H54 (cell line): ENCODE results near the gene CKMT2.

ENCODE experiments used
- DNase-seq: peaks from one replicate; pipeline ENCODE4 v3.0.0; 2011; ENCODE audit warnings: low spot score, mixed read lengths; ENCODE audit not compliant: insufficient read length
- FAIRE-seq: peaks from 3 replicates; lab custom pipeline; 2011; peaks lifted over from hg19 to GRCh38; lab: Jason Lieb, UNC
- POLR2A ChIP-seq: IDR thresholded peaks from 2 replicates; pipeline ENCODE4 v1.6.1; 2011; ENCODE audit warnings: low read depth, mild to moderate bottlenecking, low read length

The CKMT2 gene

DNA sequence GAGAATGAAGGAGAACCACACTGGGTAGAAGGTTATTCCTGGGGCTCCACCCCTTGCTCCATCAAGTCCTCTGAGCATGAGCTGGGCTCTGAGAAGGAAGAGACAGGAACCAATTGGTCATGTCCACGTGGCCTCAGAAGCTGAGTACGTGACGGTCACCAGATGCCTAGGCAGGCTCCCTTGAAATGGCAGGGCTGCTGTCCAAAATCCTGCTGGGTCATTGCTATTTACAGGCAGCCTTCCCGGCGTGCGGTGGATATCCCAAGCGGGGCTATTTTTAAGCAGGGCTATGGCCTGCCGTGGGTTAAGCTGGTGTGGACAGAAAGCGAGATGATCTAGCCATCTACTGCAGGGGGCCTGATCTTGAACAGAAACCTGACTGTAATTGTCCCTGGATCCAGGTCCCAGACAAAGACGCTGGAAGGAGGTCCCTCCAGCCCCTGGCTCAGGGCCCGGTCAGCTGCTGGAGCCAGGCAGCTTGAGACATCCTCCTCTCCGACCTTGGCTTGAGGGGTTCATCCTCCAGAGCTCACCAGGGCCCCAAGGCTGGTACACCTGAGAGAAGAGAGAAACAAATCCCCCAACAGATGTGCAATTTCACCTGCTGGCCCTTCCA is 550 bp upstream of the CKMT2 start:
- no peak for DNase-seq
- TF ChIP-seq POLR2A = no peak
- FAIRE-seq = no peak

DNA sequence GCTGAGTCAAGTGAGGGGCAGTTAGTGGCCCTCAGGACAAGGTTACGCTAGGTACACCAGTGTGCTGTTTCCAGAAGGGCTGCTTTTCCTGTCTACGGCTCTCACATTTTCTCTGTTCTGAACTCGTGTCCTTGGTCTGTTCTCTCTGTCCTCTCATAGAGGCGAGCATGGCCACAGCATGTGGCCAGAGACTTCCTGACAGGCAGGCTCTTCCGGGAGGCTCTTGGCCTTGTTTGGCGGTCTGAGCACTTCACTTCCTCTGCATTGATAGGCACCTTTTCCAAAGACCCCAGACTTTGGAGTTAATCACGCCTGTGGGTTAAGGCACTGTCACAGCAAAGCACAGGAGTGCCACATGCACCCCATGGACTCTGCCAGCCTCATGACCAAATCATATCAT is 1.2 kb downstream of the CKMT2 start:
- DNase-seq (no peak), FAIRE-seq (no peak)
- no peak for TF ChIP-seq POLR2A

DNA sequence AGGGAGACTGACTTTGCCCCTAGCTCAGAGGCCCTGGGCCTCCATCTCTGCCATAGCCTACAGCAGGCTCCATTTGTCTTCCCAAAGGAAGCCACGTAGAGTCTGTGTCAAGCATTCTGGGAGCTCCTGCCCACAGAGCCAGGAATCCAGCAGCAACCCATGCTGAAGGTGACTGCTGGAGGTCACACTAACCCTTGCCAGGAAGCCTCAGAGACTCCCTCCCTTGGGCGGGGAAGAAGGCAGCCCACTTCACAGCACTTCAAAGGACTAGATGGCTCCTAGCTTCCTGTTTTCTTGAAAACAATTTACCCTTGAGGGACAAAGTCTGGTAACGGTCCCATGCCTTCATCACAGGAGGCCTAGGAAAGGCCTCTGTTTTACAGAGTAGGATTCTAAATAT is 1.7 kb downstream of the CKMT2 start:
- DNase-seq (no peak), FAIRE-seq (no peak)
- no peak for TF ChIP-seq POLR2A

DNA sequence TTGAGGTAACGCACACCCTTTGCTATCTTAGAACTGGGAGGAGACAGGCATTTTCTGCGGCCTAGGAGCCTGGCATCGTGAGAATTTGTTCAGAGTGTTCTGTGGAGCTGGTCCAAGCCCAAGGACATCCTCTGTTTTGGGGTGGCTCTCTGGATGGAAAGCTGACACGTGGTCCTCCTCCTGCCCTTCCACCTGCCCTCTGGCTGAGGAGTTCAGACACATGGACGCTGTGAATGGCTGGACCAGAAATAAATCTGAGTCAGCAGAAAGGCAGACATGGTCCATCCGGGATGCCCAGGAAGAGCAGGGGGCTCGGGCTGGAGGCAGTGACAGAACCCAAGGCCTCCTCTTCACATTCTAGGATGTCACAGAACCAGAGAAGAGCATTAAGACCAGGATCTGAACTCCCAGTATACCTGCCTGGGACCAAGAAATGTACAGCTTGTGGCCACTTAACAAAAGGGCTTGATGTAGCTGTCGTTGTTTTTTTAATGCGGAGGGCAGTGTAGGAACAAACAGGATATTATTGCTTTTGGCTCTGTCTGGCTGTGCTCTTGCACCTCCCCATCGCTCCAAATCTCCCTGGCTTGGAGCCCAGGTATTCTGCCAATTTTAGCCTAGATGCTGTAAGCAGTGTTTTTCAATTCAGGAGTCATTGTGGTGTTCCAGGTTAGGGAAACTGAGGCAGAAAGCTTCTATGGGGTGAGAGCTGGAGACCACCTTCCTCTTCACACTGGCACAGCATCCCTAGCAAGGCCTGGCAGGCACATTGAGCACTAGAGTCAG is 2.4 kb downstream of the CKMT2 start:
- DNase-seq = no peak
- no peak for FAIRE-seq

DNA sequence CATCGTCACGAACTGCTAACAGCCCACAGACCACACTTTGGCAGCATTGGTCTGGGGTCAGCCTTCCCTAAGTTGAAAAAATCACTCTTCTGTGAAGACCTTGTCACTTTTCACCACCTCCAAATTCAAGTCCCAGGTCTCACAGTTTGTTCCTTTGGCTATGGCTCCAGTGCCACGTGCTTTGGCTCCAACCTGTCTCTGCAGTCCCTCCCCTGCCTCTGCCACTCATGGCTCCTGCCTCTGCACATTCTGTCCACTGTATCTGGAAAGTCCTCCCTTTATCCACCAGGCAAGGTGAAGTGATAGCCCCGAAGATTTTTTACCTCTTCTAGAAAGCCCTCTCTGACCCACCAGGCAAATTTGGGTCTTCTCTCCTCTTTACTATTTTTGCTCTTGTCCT is 5.3 kb downstream of the CKMT2 start:
- FAIRE-seq = no peak
- DNase-seq = no peak
- no peak for TF ChIP-seq POLR2A

More for the DNA sequence above, 2.4 kb downstream of the CKMT2 start:
- no peak for TF ChIP-seq POLR2A

DNA sequence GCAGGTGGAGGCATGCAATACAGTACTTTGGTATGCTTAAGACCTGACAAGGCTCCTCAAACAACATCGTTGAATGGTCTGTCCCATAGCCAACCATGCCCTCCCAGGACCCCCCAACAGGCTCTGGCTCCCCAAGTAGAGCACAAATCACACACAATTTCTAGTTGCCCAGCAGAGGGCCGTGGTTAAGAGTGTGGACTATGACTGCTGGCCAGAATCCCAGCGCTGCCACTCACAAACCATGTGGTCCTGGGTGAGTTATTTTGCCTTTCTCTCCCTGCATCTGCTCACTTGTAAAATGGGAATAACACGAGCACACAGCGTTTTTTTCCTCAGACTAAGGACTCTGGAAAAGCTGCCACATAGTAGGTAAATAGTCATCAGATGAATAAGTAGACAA is 6.5 kb downstream of the CKMT2 start:
- FAIRE-seq (no peak), DNase-seq (no peak)
- no peak for TF ChIP-seq POLR2A

DNA sequence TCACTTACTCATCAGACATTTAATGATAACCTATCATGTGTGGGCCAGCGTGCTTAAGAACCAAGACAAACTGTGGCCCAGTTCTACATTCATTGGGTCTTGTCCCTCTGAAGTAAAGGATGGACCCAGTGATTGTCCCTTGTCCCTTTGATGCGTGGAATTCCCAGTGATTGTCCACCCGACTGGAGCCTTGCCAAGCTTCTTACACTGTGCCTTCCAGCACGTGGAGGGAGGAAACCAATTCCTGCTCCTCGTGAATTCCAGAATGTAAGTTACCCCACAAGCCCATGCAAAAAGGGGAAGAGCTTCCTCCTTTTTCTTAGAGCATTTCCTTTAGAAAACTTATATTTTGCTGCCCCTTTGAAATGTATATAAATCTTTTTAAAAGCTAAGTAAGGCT is 7.9 kb downstream of the CKMT2 start:
- TF ChIP-seq POLR2A = no peak
- FAIRE-seq (no peak), DNase-seq (no peak)

DNA sequence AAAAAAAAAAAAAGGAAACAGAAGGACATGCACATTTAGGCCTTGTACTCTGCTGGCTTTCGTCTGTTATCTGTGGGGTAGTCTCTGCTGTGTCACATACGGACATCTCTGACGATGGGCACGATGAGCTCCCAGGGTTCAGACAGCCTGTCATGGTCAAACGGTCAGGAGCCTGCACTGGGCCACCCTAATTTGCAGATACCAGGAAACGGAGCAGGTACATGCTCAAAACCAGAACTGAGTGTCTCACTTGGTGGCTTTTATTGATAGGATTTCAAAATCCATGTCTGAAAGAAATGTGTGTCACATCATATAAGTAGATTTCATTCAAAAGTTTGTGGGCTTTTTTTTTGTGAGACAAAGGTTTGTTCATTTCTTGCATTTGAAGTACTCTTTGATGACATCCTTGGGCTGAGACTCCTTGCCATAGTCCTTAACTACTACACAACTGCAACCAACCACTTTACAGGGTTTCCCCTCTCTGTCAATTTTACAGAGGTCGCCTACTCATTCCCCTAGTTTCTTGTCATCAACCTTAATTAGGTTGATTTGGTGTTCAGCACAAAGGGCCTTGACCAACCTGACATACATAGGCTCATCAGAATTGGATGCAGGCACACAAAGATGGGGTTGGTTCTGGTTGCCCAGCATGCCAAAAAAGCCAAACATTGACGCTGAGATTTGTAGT is 9.0 kb downstream of the CKMT2 start:
- TF ChIP-seq POLR2A = no peak
- DNase-seq (no peak), FAIRE-seq (no peak)

DNA sequence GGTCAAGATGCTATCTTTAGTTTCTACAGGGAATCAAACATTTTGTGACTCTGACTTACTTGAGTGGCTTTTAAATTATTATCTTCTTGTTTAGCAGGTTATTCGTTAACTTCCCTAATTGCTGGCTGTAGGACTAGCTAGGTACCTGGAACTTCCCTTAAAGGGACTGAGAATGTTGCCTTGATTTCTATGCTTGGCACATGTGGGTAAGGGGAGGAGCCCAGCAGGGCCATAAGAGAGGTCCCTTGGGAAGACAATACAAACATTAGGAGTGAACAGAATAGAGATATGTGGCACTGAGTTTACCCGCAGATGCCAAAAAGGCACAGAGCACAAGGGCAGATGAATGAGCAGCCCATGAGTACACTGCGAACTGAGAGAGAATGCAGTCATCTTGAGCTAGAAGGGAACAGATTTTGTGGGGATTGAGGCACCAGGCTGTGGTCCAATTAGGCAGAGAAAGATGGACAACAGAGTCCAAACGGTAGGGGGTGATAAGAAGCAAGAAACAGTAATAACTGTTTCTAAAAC is 9.8 kb downstream of the CKMT2 start:
- TF ChIP-seq POLR2A = no peak
- FAIRE-seq (no peak), DNase-seq (no peak)

DNA sequence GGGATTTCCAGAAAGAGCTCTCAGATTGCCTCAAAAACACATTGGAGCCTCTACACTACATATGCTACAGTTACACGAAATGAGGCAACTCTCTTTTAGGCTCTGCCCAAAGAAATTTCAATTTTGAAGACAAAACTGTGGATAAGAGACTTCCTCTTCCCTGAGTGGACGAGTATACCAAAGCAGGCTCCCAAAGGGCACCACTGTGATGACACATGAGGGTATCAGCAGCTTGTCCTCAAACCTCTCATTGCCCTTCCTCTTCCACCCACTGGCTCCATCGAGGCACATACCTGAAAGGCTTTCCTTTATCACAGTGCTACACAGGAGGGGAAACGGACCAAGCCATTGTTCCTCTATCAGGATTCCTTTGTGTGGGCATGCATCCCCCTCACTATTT is 11.3 kb downstream of the CKMT2 start:
- FAIRE-seq (no peak), DNase-seq (no peak)
- no peak for TF ChIP-seq POLR2A

DNA sequence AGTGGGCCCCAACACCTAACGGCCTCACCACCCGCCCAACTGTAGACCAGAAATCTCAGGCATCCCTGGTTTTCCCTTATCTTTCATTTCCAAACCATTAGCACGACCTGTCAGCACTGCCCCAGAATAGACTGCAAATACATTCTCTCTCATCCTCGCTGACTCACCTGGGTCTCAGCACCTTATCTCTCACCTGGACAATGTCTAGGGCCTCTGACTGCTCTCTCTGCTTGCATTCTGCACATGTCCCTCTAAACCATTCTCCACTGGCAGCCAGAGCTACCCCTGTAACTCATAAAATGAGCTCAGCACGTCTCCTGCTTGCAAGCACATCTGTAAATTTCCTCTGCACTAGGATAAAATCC is 12.7 kb downstream of the CKMT2 start:
- FAIRE-seq = no peak
- no peak for TF ChIP-seq POLR2A
- no peak for DNase-seq

DNA sequence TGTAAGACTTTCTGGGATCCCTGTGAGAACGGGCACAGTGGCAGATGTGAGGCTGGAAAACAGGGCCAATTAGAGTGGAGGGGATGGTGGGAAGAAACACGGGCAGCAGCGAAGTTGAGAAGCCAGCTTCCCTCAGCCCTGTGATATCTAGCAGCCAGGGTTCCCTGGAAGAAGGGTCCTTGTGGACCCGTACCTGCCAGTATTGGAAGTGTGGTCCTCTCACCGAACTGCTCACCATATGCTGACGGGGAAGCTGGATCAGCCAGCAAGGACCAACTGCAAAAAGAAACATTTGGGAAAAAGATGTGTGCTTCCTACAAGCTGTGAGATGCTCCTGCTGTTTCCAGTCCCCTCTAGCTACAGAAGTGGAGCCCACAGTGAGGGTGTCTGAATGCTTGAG is 13.6 kb downstream of the CKMT2 start:
- no peak for TF ChIP-seq POLR2A
- DNase-seq (no peak), FAIRE-seq (no peak)

DNA sequence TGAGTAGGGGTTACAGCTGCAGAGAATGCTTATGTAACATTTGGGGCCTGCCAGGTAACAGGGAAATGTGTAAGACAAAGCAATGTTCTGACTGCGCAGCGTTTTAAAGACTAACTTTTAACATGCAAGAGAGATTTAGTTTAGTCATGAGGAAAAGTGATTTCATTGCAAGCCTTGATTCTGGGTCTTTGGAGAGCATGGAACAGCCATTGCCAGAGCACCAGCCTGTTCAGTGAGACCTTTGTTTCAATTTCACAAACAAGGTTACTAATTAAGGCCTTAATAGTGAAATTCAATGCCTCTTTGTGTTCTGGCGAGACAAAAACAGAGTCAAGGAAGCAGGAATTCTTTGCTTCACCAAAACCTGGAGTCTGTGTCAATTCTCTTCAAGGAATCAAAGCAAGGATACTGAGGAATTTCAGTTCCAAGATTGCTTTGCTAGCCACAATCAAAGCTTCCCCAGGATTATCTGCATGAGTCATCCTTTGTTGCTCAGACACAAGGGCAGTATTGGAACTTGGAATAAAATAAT is 14.4 kb downstream of the CKMT2 start:
- TF ChIP-seq POLR2A = no peak
- FAIRE-seq (no peak), DNase-seq (peak; percentile 25)

DNA sequence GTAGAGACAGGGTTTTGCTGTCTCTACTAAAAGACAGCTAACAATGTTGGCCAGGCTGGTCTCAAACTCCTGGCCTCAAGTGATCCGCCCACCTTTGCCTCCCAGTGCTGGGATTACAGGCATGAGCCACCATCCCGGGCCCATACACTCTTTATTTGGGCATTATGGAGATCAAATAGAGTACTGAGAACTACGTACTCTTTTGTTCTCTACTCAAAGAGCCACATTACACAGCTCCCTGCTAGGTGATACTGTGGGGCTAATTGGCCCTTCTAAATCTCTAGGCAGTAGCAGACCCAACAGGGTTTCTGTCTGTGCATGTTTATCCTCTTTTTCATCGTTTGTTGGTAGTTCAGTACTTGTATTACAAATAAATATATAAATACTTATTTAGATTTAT is 16.1 kb downstream of the CKMT2 start:
- FAIRE-seq (no peak), DNase-seq (no peak)
- no peak for TF ChIP-seq POLR2A

DNA sequence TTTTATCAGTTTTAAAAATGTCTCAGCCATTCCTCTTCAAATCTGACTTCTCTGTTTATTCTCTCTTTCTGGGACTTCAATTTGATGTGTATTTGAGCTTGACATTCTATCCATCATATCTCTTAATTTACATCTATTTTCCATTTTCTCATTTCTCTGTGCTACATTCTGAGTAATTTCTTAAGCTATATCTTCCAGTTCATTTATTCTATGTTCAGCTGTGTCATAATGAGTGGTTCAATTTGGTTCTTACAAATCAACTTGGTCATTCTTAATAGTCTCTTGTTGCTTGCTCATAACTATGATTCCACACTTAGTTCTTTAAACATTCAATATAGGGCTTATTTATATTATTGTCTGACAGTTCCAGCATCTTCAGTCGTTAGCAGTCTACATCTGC is 16.9 kb downstream of the CKMT2 start:
- FAIRE-seq (no peak), DNase-seq (no peak)
- no peak for TF ChIP-seq POLR2A
